PC-3 (cell line): ENCODE results near the gene TWIST2. TPM values are rescaled to one million over a fixed set of nuclear protein-coding genes. Genes with fewer than 3 reads are reported as not detected.

Experiments used
- ATAC-seq: fragments of 200-7000 bp; cut with Tn5 transposase; 2 replicates; pipeline ENCODE4 v1.9.1; 2020; ENCODE audit warnings: mild to moderate bottlenecking, moderate library complexity
- BruUV-seq: library from RNA; stranded (reverse); fragments of 400-500 nt; replicated peaks from 2 replicates; lab custom pipeline; 2021; lab: Mats Ljungman, UMichigan
- CTCF ChIA-PET: fragments of 300-600 bp; sonication (Branson Sonifier 250); formaldehyde crosslinking; loops from one replicate; lab custom pipeline; 2022; ENCODE audit warnings: antibody characterized with exemption; lab: Charles Lee
- POLR2A ChIA-PET: fragments of 300-600 bp; sonication (Branson Sonifier 250); formaldehyde crosslinking; loops from one replicate; lab custom pipeline; 2022; ENCODE audit warnings: antibody characterized with exemption; ENCODE audit not compliant: unreplicated experiment; lab: Charles Lee
- DNase-seq: peaks from one replicate; pipeline ENCODE4 v3.0.0-alpha.2; 2015
- H2AFZ ChIP-seq: fragments of 300-600 bp; sonication (generic); 2 replicates; pipeline ENCODE4 v1.6.0; 2016; ENCODE audit warnings: antibody characterized with exemption, low read length
- H3F3A ChIP-seq: fragments of 300-600 bp; sonication (generic); one replicate; pipeline ENCODE4 v1.6.0; 2017; ENCODE audit warnings: antibody characterized with exemption, low read length, control low read depth, mild to moderate bottlenecking; ENCODE audit not compliant: unreplicated experiment
- H3K27ac ChIP-seq: fragments of 300-600 bp; sonication (generic); 2 replicates; pipeline ENCODE4 v1.5.1; 2016; ENCODE audit warnings: mild to moderate bottlenecking, low read length
- H3K27me3 ChIP-seq: fragments of 300-600 bp; sonication (generic); 2 replicates; pipeline ENCODE4 v1.6.1; 2016; ENCODE audit warnings: low read length, mixed read lengths
- H3K36me3 ChIP-seq: fragments of 300-600 bp; sonication (generic); 2 replicates; pipeline ENCODE4 v1.6.1; 2016; ENCODE audit warnings: low read depth, mixed run types, low read length, mixed read lengths
- H3K4me1 ChIP-seq: fragments of 300-600 bp; sonication (generic); 2 replicates; pipeline ENCODE4 v1.5.1; 2016; ENCODE audit warnings: low read length; ENCODE audit not compliant: insufficient read depth
- H3K4me2 ChIP-seq: fragments of 300-600 bp; sonication (generic); 2 replicates; pipeline ENCODE4 v1.6.0; 2016; ENCODE audit warnings: low read length
- H3K4me3 ChIP-seq: fragments of 300-600 bp; sonication (generic); 2 replicates; pipeline ENCODE4 v1.5.1; 2016; ENCODE audit warnings: mild to moderate bottlenecking, low read length, mixed read lengths
- H3K79me2 ChIP-seq: fragments of 300-600 bp; sonication (generic); 2 replicates; pipeline ENCODE4 v1.6.1; 2017; ENCODE audit warnings: low read length, mixed read lengths
- H3K9ac ChIP-seq: fragments of 300-600 bp; sonication (generic); 2 replicates; pipeline ENCODE4 v1.6.0; 2016; ENCODE audit warnings: mild to moderate bottlenecking, low read length
- H3K9me2 ChIP-seq: fragments of 300-600 bp; sonication (generic); replicated peaks from 2 replicates; pipeline ENCODE4 v1.6.1; 2016; ENCODE audit warnings: mixed run types, low read length, mixed read lengths
- H3K9me3 ChIP-seq: fragments of 300-600 bp; sonication (generic); 2 replicates; pipeline ENCODE4 v1.6.1; 2016; ENCODE audit warnings: low read length, mixed read lengths
- H4K20me1 ChIP-seq: fragments of 300-600 bp; sonication (generic); 2 replicates; pipeline ENCODE4 v1.6.1; 2016; ENCODE audit warnings: low read length, mixed read lengths
- CTCF ChIP-seq: fragments of 300-600 bp; sonication (generic); conservative IDR thresholded peaks from 2 replicates; pipeline ENCODE4 v1.5.1; 2017; ENCODE audit warnings: antibody characterized with exemption, low read depth, mild to moderate bottlenecking, low read length
- EZH2 ChIP-seq: fragments of 300-600 bp; sonication (generic); IDR thresholded peaks from one replicate; pipeline ENCODE4 v1.6.1; 2017; ENCODE audit warnings: antibody characterized with exemption, mild to moderate bottlenecking, low read length; ENCODE audit not compliant: unreplicated experiment
- EZH2phosphoT487 ChIP-seq: fragments of 300-600 bp; sonication (generic); IDR thresholded peaks from 2 replicates; pipeline ENCODE4 v1.6.1; 2018; ENCODE audit warnings: mild to moderate bottlenecking, antibody characterized with exemption, low read length, borderline replicate concordance
- intact Hi-C: fragments of 100-400 bp; cut with micrococcal nuclease; formaldehyde crosslinking; loops from 2 replicates; pipeline ENCODE4 v1.9.0; 2023
- total RNA-seq: library from RNA; depleted of rRNA; stranded (reverse); fragments of >200 nt; gene quantifications from 2 replicates; pipeline ENCODE4 v1.2.3, GENCODE V29; 2014

TWIST2 gene
- total RNA-seq, 1 experiment from 2014 or later, result 4.4 TPM

- Histone ChIP-seq H2AFZ (peak overlapping the region; percentile 64; the same call in 1 of the 2 replicates), H3K79me2 (no peaks in the 10 kb centered on the region), H3K4me1 (peaks cover 31% of the 10 kb centered on the region), H3K27me3 (no peaks in the 10 kb centered on the region), H4K20me1 (no peaks in the 10 kb centered on the region), H3K9me3 (no peaks in the 10 kb centered on the region), H3K27ac (peak overlapping the region; percentile 83), H3K4me2 (peak overlapping the region; percentile 75), H3K36me3 (no peaks in the 10 kb centered on the region; the same call in 1 of the 2 replicates), H3K9ac (peak overlapping the region; percentile 70), H3K9me2 (no peaks in the 10 kb centered on the region), H3K4me3 (no peak overlapping the region; the same call in 1 of the 2 replicates), H3F3A (no peaks in the 10 kb centered on the region)
- no TSS peak for BruUV-seq
- POLR2A ChIA-PET, result no interaction called here
- no peak for ATAC-seq
- TF ChIP-seq EZH2phosphoT487 (no peak), CTCF (no peak), EZH2 (no peak)
- intact Hi-C loops, result no loop called here
- CTCF ChIA-PET, result interaction anchor here (0.6 kb wide), 1 partner anchor 426 kb away, joined by 3 read pairs; no protein-coding TSS in a partner anchor
- DNase-seq, result no peak
These were observed 17.3 kb downstream of the TWIST2 start for GRCh38 chr2:238865015-238865719.

GRCh38 chr2:238865744-238866355, 18.0 kb downstream of the TWIST2 start:
- TF ChIP-seq CTCF (no peak), EZH2phosphoT487 (no peak), EZH2 (no peak)
- no peaks in the 10 kb centered on the region for H3K9me3 ChIP-seq

More at GRCh38 chr2:238865744-238866355, 18.0 kb downstream of the TWIST2 start:
- H3K79me2 ChIP-seq, result no peaks in the 10 kb centered on the region
- H3K4me1 ChIP-seq, result peaks cover 31% of the 10 kb centered on the region
- no peak for ATAC-seq
- H2AFZ ChIP-seq, result no peak overlapping the region
- H3K27ac ChIP-seq, result no peak overlapping the region
- no peak overlapping the region for H3K4me2 ChIP-seq
- no peaks in the 10 kb centered on the region for H3F3A ChIP-seq
- H3K4me3 ChIP-seq, result no peak overlapping the region
- BruUV-seq, result no TSS peak
- H4K20me1 ChIP-seq, result no peaks in the 10 kb centered on the region
- ChIA-PET POLR2A (no interaction called here), CTCF (no interaction called here)
- no peaks in the 10 kb centered on the region for H3K9me2 ChIP-seq
- no peaks in the 10 kb centered on the region; the same call in 1 of the 2 replicates for H3K36me3 ChIP-seq
- intact Hi-C loops, result no loop called here
- DNase-seq, result no peak
- H3K9ac ChIP-seq, result no peak overlapping the region
- no peaks in the 10 kb centered on the region for H3K27me3 ChIP-seq
